NT2/D1 (cell line): Measurements from ENCODE around the gene MGST2.

Experiments
- SUZ12 ChIP-seq: IDR thresholded peaks from 2 replicates; pipeline ENCODE4 v1.6.1; 2011; ENCODE audit not compliant: insufficient read length, insufficient read depth; ENCODE audit errors: extremely low read depth
- ZNF274 ChIP-seq: IDR thresholded peaks from 2 replicates; pipeline ENCODE4 v1.6.1; 2011; ENCODE audit warnings: mild to moderate bottlenecking, low read depth, low read length

GRCh38 chr4:139710073-139710472 lies 44.5 kb downstream of the MGST2 start:
- TF ChIP-seq ZNF274: no peak
- TF ChIP-seq SUZ12: no peak
